NT2/D1 (cell line): ENCODE data around the gene ZNF366.

Source experiments
- SUZ12 ChIP-seq: IDR thresholded peaks from 2 replicates; pipeline ENCODE4 v1.6.1; 2011; ENCODE audit not compliant: insufficient read length, insufficient read depth; ENCODE audit errors: extremely low read depth
- ZNF274 ChIP-seq: IDR thresholded peaks from 2 replicates; pipeline ENCODE4 v1.6.1; 2011; ENCODE audit warnings: mild to moderate bottlenecking, low read depth, low read length

GRCh38 chr5:72495410-72495809 lies 11.8 kb downstream of the ZNF366 start:
- TF ChIP-seq ZNF274 (no peak), SUZ12 (no peak)
